Dedifferentiated amniotic fluid mesenchymal stem cell (primary cell): Measurements from ENCODE around the gene OR2C3.
"Not testable (repeated sequence)": the region's sequence is repeated elsewhere in the genome, so short reads cannot be mapped to it uniquely, and the experiment has no call there.

Experiments used
- DNase-seq: peaks from one replicate; pipeline ENCODE4 v3.0.0-alpha.2; 2016; ENCODE audit errors: extremely low spot score

Gene OR2C3

GRCh38 chr1:247517795-247518612 lies 18.2 kb downstream of the OR2C3 start:
- DNase-seq = no peak

GRCh38 chr1:247506831-247507230 lies 29.4 kb downstream of the OR2C3 start:
- no peak for DNase-seq

GRCh38 chr1:247500865-247501264 lies 35.4 kb downstream of the OR2C3 start:
- no peak for DNase-seq

- no peak for DNase-seq
These were observed 39.5 kb downstream of the OR2C3 start for GRCh38 chr1:247496581-247497285.

- no peak for DNase-seq
These were observed 41.5 kb downstream of the OR2C3 start for GRCh38 chr1:247494767-247495166.

- no peak for DNase-seq
These were observed 43.1 kb downstream of the OR2C3 start for GRCh38 chr1:247493106-247493505.

- DNase-seq = no peak
These were observed 44.9 kb downstream of the OR2C3 start for GRCh38 chr1:247491328-247491727.

GRCh38 chr1:247487057-247487456 lies 49.2 kb downstream of the OR2C3 start:
- peak; percentile 17 for DNase-seq

- DNase-seq = no peak
These were observed 53.5 kb downstream of the OR2C3 start for GRCh38 chr1:247482747-247483146.

- DNase-seq = not testable (repeated sequence)
These were observed 59.7 kb downstream of the OR2C3 start for GRCh38 chr1:247476328-247477058.

- DNase-seq = no peak
These were observed 60.4 kb downstream of the OR2C3 start for GRCh38 chr1:247475793-247476192.
